Ascending aorta (tissue), 2 donors: Measurements from ENCODE around the gene IFITM10. TPM values are rescaled to one million over a fixed set of nuclear protein-coding genes. Genes with fewer than 3 reads are reported as not detected.
A peak's percentile ranks its signal among the peaks of the same experiment; 100 is the strongest.
"Not testable (repeated sequence)": the region's sequence is repeated elsewhere in the genome, so short reads cannot be mapped to it uniquely, and the experiment has no call there.

Source experiments
- DNase-seq, 2 donors: peaks; one replicate each; pipeline ENCODE4 v3.0.0-alpha.2; 2019; ENCODE audit warnings: low spot score in 2 of 2
- H3K27ac ChIP-seq, 2 donors: fragments of 200-600 bp; sonication (generic); one replicate each; pipeline ENCODE4 v1.5.1; 2016 to 2017; ENCODE audit warnings: mild to moderate bottlenecking in 1 of 2
- H3K27me3 ChIP-seq: fragments of 200-600 bp; sonication (generic); one replicate; pipeline ENCODE4 v1.5.1; 2017
- H3K36me3 ChIP-seq, 2 donors: fragments of 200-600 bp; sonication (generic); one replicate each; pipeline ENCODE4 v1.5.1; 2016
- H3K4me1 ChIP-seq, 2 donors: fragments of 200-600 bp; sonication (generic); one replicate each; pipeline ENCODE4 v1.5.1; 2016 to 2017; ENCODE audit warnings: mild to moderate bottlenecking in 1 of 2
- H3K4me3 ChIP-seq, 2 donors: fragments of 200-600 bp; sonication (generic); one replicate each; pipeline ENCODE4 v1.5.1; 2016 to 2017; ENCODE audit warnings: mild to moderate bottlenecking in 1 of 2
- H3K9me3 ChIP-seq, 2 donors: fragments of 200-600 bp; sonication (generic); one replicate each; pipeline ENCODE4 v1.5.1; 2016
- intact Hi-C: fragments of 100-400 bp; cut with DNase I; formaldehyde crosslinking; loops from one replicate; pipeline ENCODE4 v1.15.1; 2023
- total RNA-seq: library from RNA; depleted of rRNA; stranded (reverse); fragments of >200 nt; gene quantifications from one replicate; pipeline ENCODE4 v1.1.0, GENCODE V29; 2016
- TF ChIP-seq, protein P1 (sequence below), 3 experiments: fragments of 200-600 bp in 2 of 3; fragments of 450-650 bp in 1 of 3; sonication (generic) in 2 of 3; IDR thresholded peaks; one replicate each; pipeline ENCODE4 v1.5.1; 2016 to 2019; ENCODE audit warnings: antibody characterized with exemption in 3 of 3, mild to moderate bottlenecking in 1 of 3, moderate library complexity in 1 of 3

IFITM10 gene
- total RNA-seq, 1 donor from 2014 or later = 2.9 TPM

DNA sequence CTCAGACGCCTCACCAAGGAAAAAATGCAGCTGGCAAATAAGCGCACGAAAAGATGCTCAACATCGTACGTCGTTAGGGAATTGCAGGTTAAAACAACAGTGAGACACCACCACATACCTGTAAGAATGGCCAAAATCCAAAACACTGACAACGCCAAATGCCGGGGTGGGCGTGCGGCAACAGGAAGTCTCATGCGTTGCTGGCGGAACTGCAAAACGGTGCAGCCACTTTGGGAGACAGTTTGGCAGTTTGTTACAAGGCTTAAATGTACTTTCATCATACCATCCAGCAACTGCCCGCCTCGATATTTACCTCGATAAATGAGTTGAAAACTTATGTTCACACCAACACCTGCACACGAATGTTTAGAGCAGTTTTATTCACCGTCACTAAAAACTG is 20.9 kb upstream of the IFITM10 start:
- H3K27me3 ChIP-seq = no peaks in the 10 kb centered on the region
- H3K4me3 ChIP-seq = no peak overlapping the region
- intact Hi-C loops = no loop called here
- H3K36me3 ChIP-seq = no peaks in the 10 kb centered on the region
- H3K9me3 ChIP-seq = no peaks in the 10 kb centered on the region
- no peak overlapping the region for H3K27ac ChIP-seq
- TF ChIP-seq, protein P1, sequence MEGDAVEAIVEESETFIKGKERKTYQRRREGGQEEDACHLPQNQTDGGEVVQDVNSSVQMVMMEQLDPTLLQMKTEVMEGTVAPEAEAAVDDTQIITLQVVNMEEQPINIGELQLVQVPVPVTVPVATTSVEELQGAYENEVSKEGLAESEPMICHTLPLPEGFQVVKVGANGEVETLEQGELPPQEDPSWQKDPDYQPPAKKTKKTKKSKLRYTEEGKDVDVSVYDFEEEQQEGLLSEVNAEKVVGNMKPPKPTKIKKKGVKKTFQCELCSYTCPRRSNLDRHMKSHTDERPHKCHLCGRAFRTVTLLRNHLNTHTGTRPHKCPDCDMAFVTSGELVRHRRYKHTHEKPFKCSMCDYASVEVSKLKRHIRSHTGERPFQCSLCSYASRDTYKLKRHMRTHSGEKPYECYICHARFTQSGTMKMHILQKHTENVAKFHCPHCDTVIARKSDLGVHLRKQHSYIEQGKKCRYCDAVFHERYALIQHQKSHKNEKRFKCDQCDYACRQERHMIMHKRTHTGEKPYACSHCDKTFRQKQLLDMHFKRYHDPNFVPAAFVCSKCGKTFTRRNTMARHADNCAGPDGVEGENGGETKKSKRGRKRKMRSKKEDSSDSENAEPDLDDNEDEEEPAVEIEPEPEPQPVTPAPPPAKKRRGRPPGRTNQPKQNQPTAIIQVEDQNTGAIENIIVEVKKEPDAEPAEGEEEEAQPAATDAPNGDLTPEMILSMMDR (IDR thresholded peaks at IDR 0.05) = no peak
- H3K4me1 ChIP-seq = peaks cover 0 to 8% of the 10 kb centered on the region in 2 donors
- DNase-seq = peak in 1 of 2 donors; percentile 60

DNA sequence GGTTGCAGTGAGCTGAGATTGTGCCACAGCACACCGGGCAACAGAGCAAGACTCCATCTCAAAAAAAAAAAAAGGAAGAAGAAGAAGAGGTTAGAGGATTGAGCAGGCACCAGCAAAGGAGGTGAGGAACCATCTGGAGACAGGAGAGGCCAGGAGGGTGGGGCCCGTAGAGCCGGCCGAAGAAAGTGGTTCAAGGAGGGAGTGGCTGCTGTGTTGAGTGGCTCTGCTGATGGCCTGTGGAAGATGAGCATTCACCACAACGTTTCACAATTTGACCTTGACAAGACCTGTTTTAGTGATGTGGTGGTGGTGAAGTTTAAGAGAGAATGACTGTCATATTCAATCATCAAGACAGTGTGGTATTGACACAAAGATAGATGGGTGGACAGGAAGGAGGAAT is 20.1 kb upstream of the IFITM10 start:
- Histone ChIP-seq H3K27ac (peak overlapping the region in 1 of 2 donors; percentile 8), H3K27me3 (no peaks in the 10 kb centered on the region), H3K36me3 (no peaks in the 10 kb centered on the region), H3K4me1 (peaks cover 0 to 8% of the 10 kb centered on the region in 2 donors), H3K4me3 (no peak overlapping the region), H3K9me3 (no peaks in the 10 kb centered on the region)
- no peak for DNase-seq
- intact Hi-C loops = no loop called here
- TF ChIP-seq, protein P1 (IDR thresholded peaks at IDR 0.05) = no peak

DNA sequence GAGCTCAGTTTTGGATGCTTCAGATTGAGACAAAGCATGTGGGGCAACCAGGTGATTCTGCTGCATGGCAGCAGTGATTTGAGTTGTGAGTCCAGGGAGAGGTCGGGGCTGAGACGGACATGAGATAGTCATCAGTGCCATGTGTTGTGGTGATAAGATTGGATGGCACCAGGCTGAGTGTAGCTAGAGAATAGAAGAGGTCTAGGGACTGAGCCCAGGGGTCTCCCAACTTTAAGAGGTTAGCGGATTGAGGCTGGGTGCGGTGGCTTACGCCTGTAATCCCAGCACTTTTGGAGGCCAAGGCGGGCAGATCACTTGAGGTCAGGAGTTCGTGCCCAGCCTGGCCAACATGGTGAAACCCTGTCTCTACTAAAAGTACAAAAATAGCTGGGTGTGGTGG is 19.7 kb upstream of the IFITM10 start:
- no peak for DNase-seq
- H3K27me3 ChIP-seq = no peaks in the 10 kb centered on the region
- intact Hi-C loops = no loop called here

DNA sequence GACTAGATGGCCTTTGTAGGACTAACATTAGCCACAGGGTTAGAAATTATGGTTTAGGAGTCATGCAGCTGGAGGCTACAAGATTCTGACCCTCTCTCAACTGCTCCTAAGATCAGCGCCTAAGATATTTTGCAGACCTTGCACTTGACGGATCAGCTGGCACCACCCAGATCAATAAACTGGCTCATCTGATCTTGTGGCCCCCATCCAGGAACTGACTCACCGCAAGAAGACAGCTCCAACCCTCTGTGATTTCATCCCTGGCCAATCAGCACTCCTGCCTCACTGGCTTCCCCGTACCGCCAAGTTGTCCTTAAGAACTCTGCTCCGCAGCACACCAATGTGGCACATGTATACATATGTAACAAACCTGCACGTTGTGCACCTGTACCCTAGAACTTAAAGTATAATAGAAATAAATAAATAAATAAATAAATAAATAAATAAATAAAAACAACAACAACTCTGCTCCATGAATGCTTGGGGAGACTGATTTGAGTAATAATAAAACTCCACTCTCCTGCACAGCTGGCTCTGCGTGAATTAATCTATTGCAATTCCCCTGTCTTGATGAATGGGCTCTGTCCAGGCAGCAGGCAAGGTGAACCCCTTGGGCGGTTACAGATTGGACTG is 19.0 kb upstream of the IFITM10 start:
- not testable (repeated sequence) for H3K36me3 ChIP-seq, H3K27ac ChIP-seq, DNase-seq, H3K4me3 ChIP-seq, H3K27me3 ChIP-seq, H3K9me3 ChIP-seq
- peaks cover 0 to 11% of the 10 kb centered on the region in 2 donors for H3K4me1 ChIP-seq
- intact Hi-C loops = loop anchor here (10.0 kb wide), 4 partner anchors 195 to 1115 kb away; partner anchors contain the start of genes CD81, CDKN1C, DUSP8 and POLR2L

More for the DNA sequence above, 19.7 kb upstream of the IFITM10 start:
- H3K36me3 ChIP-seq = no peaks in the 10 kb centered on the region
- peaks cover 0 to 8% of the 10 kb centered on the region in 2 donors for H3K4me1 ChIP-seq
- TF ChIP-seq, protein P1 (IDR thresholded peaks at IDR 0.05) = no peak
- no peaks in the 10 kb centered on the region for H3K9me3 ChIP-seq
- no peak overlapping the region for H3K4me3 ChIP-seq
- no peak overlapping the region for H3K27ac ChIP-seq

DNA sequence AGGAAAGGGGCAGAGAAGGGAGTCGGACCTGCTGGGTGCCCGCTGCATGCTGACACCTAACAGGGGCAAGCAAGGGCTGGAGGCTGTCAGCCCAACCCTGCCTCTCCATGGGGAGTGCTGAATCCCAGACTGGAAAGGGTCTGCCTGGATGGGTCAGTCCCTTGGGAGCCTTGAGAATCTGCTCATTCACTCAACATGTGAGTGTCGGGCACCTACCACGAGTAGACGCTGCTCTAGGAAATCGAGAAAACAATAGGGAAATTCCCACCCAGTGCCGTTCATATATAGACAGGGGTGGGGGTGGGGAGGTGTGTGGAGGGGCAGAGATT is 17.7 kb upstream of the IFITM10 start:
- DNase-seq = no peak
- Histone ChIP-seq H3K9me3 (no peaks in the 10 kb centered on the region), H3K36me3 (no peaks in the 10 kb centered on the region), H3K4me1 (peaks cover 2 to 14% of the 10 kb centered on the region in 2 donors), H3K4me3 (no peak overlapping the region), H3K27me3 (no peaks in the 10 kb centered on the region), H3K27ac (no peak overlapping the region)
- intact Hi-C loops = loop anchor here (10.0 kb wide), 4 partner anchors 193 to 1117 kb away; partner anchors contain the start of genes CD81, CDKN1C, DUSP8 and POLR2L
- TF ChIP-seq, protein P1 (IDR thresholded peaks at IDR 0.05) = no peak

DNA sequence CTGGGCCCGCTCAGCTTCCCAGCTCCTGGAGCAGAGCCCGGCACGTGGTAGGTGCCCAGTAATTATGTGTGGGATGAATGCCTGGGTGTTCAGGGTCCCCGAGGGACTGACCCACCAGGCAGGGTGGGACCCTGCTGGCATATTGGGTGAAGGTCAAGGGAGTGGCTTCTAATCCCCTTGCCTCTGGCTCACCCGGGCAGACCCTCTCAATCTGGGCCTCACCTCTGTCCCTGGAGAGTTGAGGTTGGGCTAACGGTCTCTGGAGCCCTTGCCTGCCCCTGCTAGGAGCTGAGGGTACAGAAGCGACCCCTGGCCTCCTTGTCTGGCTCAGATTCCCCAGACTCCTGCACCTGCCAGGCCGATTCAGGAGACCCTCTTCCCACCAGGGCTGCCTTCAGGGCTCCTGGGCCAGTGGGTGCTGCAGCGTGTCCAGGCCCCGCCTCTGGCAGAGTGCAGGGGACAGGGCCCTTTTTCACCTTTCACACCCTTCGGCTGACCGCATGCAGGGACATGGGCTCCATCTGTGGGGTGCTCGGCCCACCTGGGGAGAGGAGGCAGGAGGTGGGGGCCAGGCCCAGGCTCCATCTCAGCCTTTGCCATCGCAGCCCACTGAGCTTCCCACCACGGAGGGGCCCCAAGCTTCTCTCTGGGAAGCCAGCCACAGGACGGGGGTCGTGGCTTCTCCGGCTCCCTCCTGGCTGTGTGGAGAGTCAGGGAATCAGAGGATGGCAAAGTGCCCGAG is 17.2 kb upstream of the IFITM10 start:
- H3K4me1 ChIP-seq = peaks cover 2 to 16% of the 10 kb centered on the region in 2 donors
- intact Hi-C loops = loop anchor here (10.0 kb wide), 4 partner anchors 193 to 1117 kb away; partner anchors contain the start of genes CD81, CDKN1C, DUSP8 and POLR2L
- TF ChIP-seq, protein P1 (IDR thresholded peaks at IDR 0.05) = no peak

More for the DNA sequence above, 17.2 kb upstream of the IFITM10 start:
- DNase-seq = peak in 1 of 2 donors; percentile 50
- Histone ChIP-seq H3K9me3 (no peaks in the 10 kb centered on the region), H3K27ac (no peak overlapping the region), H3K4me3 (no peak overlapping the region), H3K36me3 (no peaks in the 10 kb centered on the region), H3K27me3 (no peaks in the 10 kb centered on the region)
